CD4-positive, alpha-beta T cell treated with Interleukin-2 at 100 ng/mL for 4 hours (primary cell): ENCODE results near the gene CEP72.
A peak's percentile ranks its signal among the peaks of the same experiment; 100 is the strongest.
"Not testable (repeated sequence)": the region's sequence is repeated elsewhere in the genome, so short reads cannot be mapped to it uniquely, and the experiment has no call there.

Experiments used
- DNase-seq: peaks from one replicate; pipeline ENCODE4 v3.0.0-alpha.2; 2020; ENCODE audit warnings: low spot score

CEP72 gene

DNA sequence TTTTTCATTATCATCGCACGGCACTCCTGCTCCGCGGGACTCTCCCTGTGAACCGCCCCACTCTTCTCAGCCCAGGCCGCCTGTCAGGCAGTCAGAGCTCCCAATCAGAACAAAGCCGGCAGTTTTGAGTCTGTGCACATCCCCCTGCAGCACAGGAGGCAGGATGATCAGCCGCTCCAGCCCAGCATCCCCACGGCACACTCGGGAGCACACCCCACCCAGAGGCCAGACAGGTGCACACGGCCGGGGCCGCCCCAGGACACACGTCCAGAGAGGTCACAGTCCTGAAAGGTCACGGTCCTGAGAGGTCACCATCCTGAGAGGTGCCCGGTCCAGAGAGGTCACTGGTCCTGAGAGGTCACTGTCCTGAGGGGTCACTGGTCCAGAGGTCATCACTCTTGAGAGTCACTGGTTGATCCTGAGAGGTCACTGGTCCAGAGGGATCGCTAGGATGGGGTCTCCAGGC is 72.6 kb downstream of the CEP72 start:
- no peak for DNase-seq

DNA sequence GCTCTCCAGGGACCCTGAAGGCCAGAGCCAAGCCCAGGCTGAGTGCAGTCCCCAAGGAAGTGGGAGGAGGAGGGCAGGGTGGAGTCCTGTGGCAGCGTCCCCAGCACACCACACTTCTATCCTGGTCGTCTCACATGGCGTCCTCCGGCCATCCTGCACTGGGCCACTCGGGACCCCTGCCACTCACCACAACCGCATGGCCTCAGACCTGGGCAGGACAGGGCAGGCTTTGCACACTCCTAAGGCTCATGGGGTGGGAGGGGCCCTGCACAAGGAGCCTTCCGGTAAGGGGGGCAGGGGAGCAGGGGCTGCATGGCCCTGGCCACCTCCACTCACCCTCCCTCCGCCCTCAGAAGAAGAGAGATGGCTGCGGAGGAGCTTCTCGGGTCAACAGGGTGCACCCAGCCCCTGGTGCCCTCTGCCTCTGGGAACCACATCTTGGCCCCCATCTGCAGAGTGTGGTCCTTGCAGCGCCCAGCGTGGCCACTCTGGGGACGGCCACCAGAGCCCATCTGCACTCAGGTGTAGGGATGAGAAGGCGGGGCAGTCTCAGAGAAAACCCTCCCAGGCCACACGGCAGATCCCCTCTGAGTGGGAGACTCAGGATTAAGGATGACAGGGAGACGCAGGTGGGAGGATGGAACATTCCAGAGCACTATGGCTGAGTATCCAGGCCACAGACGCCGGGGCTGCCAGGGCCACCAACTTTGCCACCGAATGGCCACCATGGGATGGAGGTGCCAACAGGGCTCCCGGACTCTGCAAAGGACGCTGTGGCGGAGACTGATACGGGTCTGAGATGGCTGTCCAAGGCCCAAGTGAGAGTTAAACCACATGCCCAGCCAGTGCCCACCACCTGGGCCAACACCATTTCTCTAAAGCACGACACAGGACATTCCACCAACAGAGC is 73.4 kb downstream of the CEP72 start:
- no peak for DNase-seq

DNA sequence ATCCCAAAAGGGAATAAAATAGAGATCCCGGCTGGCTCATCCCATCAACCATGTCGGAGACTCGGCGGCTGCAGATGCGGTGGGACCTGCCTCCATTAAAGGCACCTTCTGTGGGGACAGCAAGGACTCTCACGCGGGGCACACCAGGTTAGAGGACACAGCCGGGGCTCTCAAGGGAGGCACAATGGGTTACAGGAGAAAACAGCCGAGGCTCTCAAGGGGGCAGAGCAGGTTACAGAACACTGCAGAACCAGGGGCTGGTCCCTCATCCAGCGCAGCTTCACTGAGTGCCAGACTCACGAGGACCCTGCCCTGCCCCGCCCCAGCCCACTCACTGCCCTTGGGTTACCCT is 74.0 kb downstream of the CEP72 start:
- DNase-seq = not testable (repeated sequence)

DNA sequence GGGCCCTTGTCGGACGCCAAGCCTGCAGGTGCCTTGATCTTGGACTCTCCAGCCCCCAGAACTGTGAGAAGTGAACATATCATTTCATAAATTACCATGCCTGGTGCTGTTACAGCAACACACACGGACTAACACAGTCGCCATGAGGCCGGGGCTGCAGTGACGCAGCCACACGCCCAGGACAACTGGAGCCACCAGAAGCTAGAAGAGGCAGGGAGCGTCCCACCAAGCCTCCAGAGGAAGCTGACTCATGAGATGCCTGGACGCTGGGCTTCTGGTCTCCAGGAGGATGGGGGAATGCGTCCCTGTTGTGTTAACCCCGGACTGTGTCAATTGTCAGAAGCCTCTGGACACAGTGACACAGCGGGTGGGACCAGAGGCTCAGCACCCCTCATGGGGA is 74.8 kb downstream of the CEP72 start:
- DNase-seq = not testable (repeated sequence)

DNA sequence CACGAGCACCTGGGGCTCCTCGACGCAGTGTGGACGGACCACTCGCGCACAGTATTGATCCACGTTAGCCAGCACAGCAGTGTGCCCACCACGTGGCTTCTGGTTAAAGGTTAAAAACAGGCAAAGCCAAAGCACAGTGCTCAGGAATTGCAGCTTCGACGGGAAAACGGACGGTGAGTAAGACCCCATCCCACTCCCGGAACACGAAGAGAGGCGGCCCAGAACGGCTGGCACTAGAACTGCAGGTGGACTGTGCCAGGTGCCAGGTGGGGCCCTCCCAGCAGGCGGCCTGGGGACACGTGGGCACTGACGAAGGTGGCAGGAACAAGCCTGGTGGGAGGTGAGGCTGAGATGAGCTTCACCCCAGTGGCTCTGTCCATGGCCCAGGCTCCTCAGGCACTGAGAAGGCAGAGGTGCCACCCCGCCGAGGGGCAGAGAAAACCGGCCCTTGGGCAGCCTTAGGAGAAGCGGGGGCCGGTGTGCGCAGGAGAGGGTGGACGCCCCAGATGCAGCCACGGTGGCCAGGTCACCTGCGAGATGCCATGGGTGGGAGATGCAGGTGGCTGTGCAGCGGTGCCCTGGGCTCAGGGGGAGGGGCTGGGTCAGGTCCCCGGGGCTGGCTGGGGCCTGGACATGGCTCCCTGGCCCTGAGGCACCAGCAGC is 76.3 kb downstream of the CEP72 start:
- DNase-seq = not testable (repeated sequence)

DNA sequence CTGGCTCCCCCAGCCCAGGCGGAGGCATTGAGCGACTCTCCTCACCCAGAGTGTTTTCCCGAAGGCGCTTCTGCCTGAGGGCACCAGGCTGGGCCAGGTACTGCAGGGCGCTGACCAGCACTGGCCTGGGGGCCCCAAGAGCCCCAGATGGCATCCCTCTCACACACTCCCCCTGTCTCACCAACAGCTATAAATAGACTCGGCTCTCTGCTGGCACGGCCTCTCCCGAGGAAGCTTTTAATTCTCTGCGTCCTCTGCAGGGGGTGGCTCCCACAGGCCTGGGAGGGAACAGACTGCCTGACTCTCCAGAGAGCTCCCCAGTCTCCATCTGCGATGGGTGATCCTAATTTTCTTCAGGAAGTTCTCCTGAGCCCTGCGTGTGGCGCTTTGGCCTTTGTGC is 78.2 kb downstream of the CEP72 start:
- DNase-seq = not testable (repeated sequence)

DNA sequence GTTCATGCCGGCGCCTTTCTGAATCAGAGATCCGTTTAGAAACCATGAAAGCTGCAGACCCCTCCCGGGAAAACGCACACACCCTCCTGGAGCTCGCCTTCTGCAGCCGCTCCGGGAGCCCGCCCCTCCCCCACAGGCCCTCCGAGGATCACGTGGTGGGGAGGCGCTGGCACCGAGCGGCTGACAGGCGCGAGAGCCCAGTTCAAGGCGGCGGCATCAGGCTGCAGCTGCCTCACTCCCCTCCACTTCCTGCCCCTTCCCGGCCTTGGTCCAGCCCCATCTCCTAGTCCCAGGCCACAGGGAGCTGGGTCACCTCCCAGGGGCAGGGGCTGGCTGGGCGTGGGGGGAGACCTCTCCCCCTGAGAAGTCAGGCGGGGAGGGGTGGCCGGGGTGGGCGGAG is 78.9 kb downstream of the CEP72 start:
- not testable (repeated sequence) for DNase-seq

DNA sequence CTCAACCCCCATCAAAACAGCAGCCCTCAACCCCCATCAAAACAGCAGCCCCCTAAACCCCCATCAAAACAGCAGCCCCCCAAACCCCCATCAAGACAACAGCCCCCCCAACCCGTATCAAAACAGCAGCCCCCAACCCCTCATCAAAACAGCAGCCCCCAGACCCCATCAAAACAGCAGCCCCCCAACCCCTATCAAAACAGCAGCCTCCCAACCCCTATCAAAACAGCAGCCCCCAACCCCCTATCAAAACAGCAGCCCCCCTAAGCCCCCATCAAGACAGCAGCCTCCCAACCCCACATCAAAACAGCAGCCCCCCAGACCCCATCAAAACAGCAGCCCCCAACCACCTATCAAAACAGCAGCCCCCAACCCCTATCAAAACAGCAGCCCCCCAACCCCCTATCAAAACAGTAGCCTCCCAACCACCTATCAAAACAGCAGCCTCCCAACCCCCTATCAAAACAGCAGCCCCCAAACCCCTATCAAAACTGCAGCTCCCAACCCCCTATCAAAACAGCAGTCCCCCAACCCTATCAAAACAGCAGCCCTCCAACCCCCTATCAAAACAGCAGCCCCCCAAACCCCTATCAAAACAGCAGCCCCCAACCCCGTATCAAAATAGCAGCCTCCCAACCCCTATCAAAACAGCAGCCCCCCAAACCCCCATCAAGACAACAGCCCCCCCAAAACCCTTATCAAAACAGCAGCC is 79.8 kb downstream of the CEP72 start:
- no peak for DNase-seq

DNA sequence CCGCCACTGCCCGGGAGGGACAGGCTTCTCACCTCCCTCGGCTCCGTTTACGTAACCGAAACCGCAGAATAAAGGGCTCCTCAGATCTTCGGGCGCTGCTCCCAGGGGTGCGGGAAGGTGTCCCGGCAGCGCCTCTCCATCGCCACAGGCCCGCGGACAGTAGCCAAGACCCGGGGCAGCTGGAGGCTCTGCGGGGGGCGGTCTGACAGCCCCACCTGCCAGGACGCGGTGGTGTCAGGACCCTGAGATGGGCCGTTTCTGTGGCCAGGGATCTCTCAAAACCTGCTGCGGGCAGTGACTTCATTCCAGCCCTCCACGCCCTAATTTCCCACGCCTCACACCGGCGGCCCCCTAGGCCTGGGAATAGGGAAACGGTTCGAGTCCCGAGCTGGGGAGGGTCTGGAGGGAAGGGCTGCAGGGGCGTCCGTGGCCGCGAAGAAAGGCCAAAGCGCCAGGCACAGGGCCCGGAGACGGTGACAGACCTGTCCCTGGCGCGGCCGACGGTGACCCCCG is 80.4 kb downstream of the CEP72 start:
- DNase-seq = peak; percentile 31

DNA sequence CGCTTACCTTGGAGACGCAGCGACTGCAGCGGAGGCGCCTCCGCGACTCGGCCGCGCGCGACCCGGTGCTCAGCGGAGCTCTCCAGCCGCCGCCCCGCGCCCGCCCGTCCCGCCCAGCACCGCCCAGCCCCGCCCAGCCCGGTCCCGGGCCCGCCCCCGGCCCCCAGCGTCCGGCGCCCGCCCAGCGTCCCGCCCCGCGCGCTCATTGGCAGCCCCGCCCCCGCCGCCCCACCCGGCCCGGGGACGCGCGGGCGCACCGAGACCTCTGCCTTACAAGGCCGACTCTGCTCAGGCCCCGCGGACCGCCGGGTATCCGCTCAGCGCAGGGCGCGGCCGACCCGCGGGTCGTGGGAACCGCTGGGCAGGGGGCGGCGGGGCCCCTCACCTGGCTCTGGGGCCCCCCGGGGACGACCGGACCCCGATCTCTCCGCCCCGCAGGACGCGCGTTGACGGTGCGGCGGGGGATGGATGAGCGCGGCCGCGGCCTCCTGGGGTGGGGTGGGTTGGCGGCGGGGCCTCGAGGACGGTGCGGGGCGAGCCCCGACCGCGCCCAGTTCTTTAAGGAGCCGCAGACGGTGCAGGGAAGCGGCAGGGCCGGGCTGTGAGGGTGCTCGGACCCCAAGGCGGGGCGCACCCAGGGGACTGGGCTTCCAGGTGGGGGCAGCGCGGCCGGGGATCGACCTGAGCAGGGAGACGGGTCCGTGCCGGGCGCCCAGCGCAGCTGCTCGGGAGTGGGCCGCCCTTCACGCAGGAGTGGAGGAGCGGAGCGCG is 81.3 kb downstream of the CEP72 start, which contains the start of gene TPPP:
TPPP (minus strand) TSS at position 82 of the 771 bp plus-strand sequence. CDS start 15,292 bp downstream, outside the sequence.
- DNase-seq = peak; percentile 83

DNA sequence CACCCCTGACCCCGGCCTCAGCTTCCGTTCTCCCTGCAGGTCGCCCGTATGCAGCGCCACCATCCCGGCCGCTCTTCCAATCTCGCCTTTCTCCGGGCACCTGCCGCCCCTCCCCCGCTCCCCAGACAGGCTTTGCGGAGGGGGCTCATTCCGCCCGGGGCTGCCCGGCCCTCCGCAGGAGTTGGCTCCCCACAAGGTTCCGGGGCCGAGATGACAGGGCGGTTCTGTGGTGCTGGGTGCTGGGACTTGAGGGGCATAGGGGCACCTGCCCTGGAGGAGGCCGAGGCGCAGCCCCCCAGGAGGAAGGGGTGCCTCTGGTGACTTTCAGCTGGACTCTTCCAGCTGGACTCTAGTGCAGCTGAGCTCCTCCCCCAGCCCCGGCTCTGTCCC is 81.9 kb downstream of the CEP72 start:
- DNase-seq = not testable (repeated sequence)

DNA sequence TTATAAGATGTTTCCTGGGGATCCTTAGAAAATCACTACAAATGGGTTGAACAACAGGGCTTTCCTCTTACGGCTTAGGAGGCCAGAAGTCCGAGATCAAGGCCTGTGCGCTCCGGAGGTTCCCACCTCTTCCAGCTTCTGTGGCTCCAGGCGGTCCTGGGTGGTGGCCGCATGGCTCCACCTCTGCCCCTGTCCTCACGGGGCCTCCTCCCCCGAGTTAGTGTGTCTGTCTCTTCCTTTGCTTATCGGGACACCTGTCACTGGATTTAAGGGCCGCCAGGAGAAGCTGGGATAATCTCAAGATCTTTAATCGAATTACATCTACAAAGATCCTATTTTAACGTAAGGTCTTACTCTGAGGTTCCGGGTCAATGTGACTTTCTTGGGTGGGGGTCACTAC is 83.3 kb downstream of the CEP72 start:
- DNase-seq = not testable (repeated sequence)

DNA sequence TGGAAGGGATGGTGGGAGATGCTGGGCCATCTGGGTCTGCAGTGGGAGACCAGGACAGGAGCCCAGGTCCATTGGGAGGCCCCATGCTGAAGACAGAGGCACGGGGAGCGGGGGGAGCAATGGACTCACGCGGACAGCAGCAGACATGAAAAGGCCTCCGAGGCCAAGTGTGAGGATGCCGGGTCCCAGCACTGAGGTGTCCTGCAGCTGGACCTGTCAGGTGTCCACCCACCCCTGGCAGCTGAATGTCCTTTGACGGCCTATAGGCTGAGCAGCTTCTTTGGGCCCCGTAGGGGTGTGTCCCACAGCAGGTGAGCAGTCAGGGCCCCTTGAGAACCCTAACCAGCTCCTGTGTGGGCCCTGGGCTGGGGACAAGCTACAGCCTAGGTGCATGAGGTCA is 84.1 kb downstream of the CEP72 start:
- DNase-seq = not testable (repeated sequence)

DNA sequence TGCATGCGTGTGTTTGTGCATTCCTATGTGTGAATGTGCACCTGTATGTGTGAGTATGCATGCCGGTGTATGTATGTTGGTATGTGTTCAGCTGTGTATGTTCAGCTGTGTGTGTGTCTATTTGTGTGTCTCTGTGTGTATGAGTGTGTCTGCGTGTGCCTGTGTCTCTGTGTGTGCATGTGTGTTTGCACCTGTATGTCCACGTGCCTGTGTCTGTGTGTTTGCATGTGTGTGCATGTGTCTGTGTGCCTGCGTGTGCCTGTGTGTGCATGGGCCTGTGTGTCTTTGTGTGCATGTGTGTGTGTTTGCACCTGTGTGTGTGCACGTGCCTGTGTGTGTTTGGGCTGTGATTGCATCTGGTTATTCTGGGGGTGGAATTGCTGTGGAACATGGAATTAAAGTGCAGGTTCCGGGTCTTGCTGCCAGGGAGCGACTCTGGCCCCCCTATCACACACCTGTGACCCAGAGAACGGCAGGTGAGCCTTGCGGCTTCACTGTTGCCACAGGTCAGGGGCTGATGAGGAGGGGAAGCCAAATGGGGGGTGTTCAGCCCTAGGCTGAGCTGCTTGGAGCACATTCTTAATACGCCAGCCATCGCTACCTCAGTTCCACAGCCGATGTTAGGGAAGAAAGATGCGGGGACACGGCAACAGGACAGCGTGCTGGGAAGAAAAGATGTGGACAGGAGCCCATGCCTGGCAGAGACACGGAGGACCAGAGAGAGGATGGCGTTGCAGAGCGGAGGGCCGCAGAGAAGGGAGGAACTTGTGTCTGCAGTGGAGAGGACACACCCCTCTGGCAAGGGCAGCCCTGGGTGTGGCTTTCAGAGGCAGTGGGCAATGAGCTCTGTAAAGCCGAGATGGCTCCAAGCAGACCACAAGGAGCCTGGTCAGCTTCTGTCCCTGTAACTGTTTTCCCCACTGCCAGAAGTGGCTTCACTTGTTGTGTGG is 84.9 kb downstream of the CEP72 start:
- not testable (repeated sequence) for DNase-seq
